ACC112 (cell line): ENCODE measurements around the gene LRP2BP.
"Not testable (repeated sequence)": the region's sequence is repeated elsewhere in the genome, so short reads cannot be mapped to it uniquely, and the experiment has no call there.

Experiments
- H2AFZ ChIP-seq: fragments of 200-600 bp; sonication (generic); one replicate; pipeline ENCODE4 v1.6.0; 2017; ENCODE audit warnings: antibody characterized with exemption, low read length; ENCODE audit not compliant: unreplicated experiment
- H3K27ac ChIP-seq: fragments of 200-600 bp; sonication (generic); 2 replicates; pipeline ENCODE4 v1.5.1; 2014; ENCODE audit warnings: low read depth, mild to moderate bottlenecking, antibody characterized with exemption, low read length, moderate library complexity
- H3K27me3 ChIP-seq: fragments of 200-600 bp; sonication (generic); 2 replicates; pipeline ENCODE4 v1.6.1; 2014; ENCODE audit warnings: mild to moderate bottlenecking, antibody characterized with exemption, low read length, moderate library complexity, mixed read lengths; ENCODE audit not compliant: insufficient read depth
- H3K36me3 ChIP-seq: fragments of 200-600 bp; sonication (generic); 2 replicates; pipeline ENCODE4 v1.6.1; 2016; ENCODE audit warnings: mild to moderate bottlenecking, antibody characterized with exemption, low read length, moderate library complexity, mixed read lengths; ENCODE audit not compliant: insufficient read depth
- H3K4me1 ChIP-seq: fragments of 200-600 bp; sonication (generic); one replicate; pipeline ENCODE4 v1.6.1; 2016; ENCODE audit warnings: low read length, mixed read lengths; ENCODE audit not compliant: insufficient read depth, unreplicated experiment, control insufficient read depth
- H3K4me3 ChIP-seq: fragments of 200-600 bp; sonication (generic); 2 replicates; pipeline ENCODE4 v1.5.1; 2014; ENCODE audit warnings: mild to moderate bottlenecking, low read depth, low read length
- H3K79me2 ChIP-seq: fragments of 200-600 bp; sonication (generic); one replicate; pipeline ENCODE4 v1.6.0; 2016; ENCODE audit warnings: low read length; ENCODE audit not compliant: control insufficient read depth, unreplicated experiment, insufficient read depth

Gene LRP2BP

DNA sequence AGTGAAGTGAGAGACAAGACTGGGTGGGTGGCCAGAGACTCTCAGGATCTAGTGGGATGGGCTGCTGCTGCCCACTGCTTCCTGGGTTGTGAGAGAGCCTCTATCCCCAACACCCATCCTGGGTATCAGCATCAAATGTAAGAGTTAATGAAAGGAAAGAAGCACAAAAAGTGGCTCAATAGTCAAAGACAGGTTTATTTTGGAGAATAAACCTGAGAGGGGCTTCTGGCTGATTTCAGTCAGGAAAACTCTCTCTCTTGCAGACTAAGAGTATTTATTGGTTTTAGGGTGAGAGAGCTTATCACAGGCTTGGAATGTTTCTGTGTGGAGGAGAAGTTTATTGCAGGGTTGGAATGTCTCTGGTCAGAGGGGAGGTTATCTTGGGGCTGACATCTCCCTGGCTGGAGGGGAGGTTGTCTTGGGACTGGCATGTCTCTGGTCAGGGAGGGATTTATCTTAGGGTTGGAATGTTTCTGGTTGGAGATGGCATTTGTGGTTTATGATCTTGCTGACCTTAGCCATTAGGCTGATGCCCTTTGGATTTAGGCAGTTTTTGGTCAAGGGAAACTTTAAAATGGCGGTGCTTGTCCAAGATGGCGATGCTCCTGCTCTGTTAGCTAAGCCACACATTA lies 65.7 kb downstream of the LRP2BP start:
- not testable (repeated sequence) for H3K27me3 ChIP-seq, H3K4me3 ChIP-seq, H3K79me2 ChIP-seq, H3K4me1 ChIP-seq, H2AFZ ChIP-seq, H3K36me3 ChIP-seq, H3K27ac ChIP-seq

DNA sequence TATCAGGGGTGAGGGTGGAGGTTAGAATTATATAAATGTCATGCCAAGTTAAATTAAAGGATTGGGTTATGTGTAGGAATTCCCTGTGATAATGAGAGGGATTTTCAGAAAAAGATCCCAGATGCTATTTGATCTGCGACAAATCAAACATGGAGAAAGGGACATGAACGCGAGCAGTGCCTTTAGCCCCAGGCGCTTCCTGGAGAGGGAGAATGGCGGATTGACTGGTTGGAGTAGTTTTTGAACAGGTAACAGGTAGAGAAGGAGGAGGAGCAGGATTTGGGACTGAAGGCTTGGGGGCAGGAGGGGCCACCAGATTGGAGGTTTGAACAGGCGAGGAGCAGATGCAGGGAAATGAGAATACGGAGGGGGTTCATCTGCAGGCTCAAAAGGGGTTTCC lies 67.1 kb downstream of the LRP2BP start:
- H3K79me2 ChIP-seq = no peaks in the 10 kb centered on the region
- H3K4me1 ChIP-seq = peaks cover 5% of the 10 kb centered on the region
- H2AFZ ChIP-seq = no peak overlapping the region
- no peak overlapping the region for H3K27ac ChIP-seq
- peaks cover 13% of the 10 kb centered on the region; the same call in 1 of the 2 replicates for H3K36me3 ChIP-seq
- no peaks in the 10 kb centered on the region for H3K27me3 ChIP-seq
- H3K4me3 ChIP-seq = no peak overlapping the region

- H3K4me1 ChIP-seq = peaks cover 14% of the 10 kb centered on the region
- H2AFZ ChIP-seq, H3K27me3 ChIP-seq, H3K27ac ChIP-seq, H3K79me2 ChIP-seq, H3K4me3 ChIP-seq: not testable (repeated sequence)
- peaks cover 20% of the 10 kb centered on the region; the same call in 1 of the 2 replicates for H3K36me3 ChIP-seq
These were observed 70.0 kb downstream of the LRP2BP start for GRCh38 chr4:185325721-185326120.

DNA sequence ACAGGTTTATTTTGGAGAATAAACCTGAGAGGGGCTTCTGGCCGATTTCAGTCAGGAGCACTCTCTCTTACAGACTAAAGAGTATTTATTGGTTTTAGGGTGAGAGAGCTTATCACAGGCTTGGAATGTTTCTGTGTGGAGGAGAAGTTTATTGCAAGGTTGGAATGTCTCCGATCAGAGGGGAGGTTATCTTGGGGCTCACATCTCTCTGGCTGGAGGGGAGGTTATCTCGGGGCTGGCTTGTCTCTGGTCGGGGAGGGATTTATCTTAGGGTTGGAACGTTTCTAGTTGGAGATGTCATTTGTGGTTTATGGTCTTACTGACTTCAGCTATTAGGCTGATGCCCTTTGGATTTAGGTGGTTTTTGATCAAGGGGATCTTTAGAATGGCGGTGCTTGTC lies 71.4 kb downstream of the LRP2BP start:
- not testable (repeated sequence) for H3K4me3 ChIP-seq, H3K27ac ChIP-seq, H3K27me3 ChIP-seq, H3K79me2 ChIP-seq, H2AFZ ChIP-seq
- Histone ChIP-seq H3K4me1 (peaks cover 14% of the 10 kb centered on the region), H3K36me3 (peaks cover 20% of the 10 kb centered on the region; the same call in 1 of the 2 replicates)

DNA sequence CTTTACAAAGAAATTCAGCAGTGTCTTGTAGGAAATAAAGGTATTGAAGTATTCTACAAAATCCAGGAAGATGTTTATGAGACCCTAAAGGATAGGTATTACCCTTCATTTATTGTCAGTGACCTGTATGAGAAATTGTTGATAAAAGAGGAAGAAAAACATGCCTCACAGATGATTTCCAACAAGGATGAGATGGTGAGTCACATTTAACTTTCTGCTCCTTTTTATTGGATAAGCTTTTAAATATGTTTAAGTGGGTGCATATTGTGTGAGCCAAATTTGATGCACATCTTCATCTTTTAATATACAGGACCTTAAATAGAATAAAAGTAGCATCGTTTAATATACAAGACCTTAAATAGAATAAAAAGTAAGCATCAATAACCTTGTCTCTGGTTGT lies 72.1 kb downstream of the LRP2BP start:
- H3K79me2 ChIP-seq = no peaks in the 10 kb centered on the region

GRCh38 chr4:185322803-185323202 lies 72.9 kb downstream of the LRP2BP start:
- Histone ChIP-seq H3K79me2 (no peaks in the 10 kb centered on the region), H3K36me3 (0 out of 2 replicates have a peak, but pooled peaks cover 15% of the 10 kb centered on the region), H3K4me1 (peaks cover 21% of the 10 kb centered on the region), H3K27me3 (no peaks in the 10 kb centered on the region), H3K27ac (no peak overlapping the region), H3K4me3 (no peak overlapping the region), H2AFZ (no peak overlapping the region)

More for the DNA sequence above, 72.1 kb downstream of the LRP2BP start:
- H3K4me3 ChIP-seq = no peak overlapping the region
- no peak overlapping the region for H2AFZ ChIP-seq
- H3K36me3 ChIP-seq = peaks cover 17% of the 10 kb centered on the region; the same call in 1 of the 2 replicates
- no peaks in the 10 kb centered on the region for H3K27me3 ChIP-seq
- H3K27ac ChIP-seq = no peak overlapping the region
- H3K4me1 ChIP-seq = peaks cover 17% of the 10 kb centered on the region

- Histone ChIP-seq H3K4me3 (no peak overlapping the region; the same call in 1 of the 2 replicates), H2AFZ (no peak overlapping the region), H3K36me3 (0 out of 2 replicates have a peak, but pooled peaks cover 11% of the 10 kb centered on the region), H3K4me1 (peaks cover 17% of the 10 kb centered on the region), H3K79me2 (no peaks in the 10 kb centered on the region), H3K27me3 (no peaks in the 10 kb centered on the region), H3K27ac (peak overlapping the region; percentile 51)
These were observed 77.0 kb downstream of the LRP2BP start for GRCh38 chr4:185318679-185319078.

GRCh38 chr4:185317880-185318279 lies 77.8 kb downstream of the LRP2BP start:
- H3K4me3 ChIP-seq = no peak overlapping the region
- 0 out of 2 replicates have a peak, but pooled peaks cover 14% of the 10 kb centered on the region for H3K36me3 ChIP-seq
- H3K4me1 ChIP-seq = peaks cover 9% of the 10 kb centered on the region
- H2AFZ ChIP-seq = no peak overlapping the region
- H3K27me3 ChIP-seq = no peaks in the 10 kb centered on the region
- H3K79me2 ChIP-seq = no peaks in the 10 kb centered on the region
- peak overlapping the region; percentile 51 for H3K27ac ChIP-seq

GRCh38 chr4:185317462-185317861 lies 78.3 kb downstream of the LRP2BP start:
- H3K27ac ChIP-seq, H3K27me3 ChIP-seq, H3K79me2 ChIP-seq, H3K4me1 ChIP-seq, H2AFZ ChIP-seq, H3K4me3 ChIP-seq: not testable (repeated sequence)
- 0 out of 2 replicates have a peak, but pooled peaks cover 17% of the 10 kb centered on the region for H3K36me3 ChIP-seq
